Astrocyte (in vitro differentiated cells and primary cell): ENCODE results near the gene PCMTD2. TPM values are rescaled to one million over a fixed set of nuclear protein-coding genes. Genes with fewer than 3 reads are reported as not detected.

Experiments used
- DNase-seq: peaks from one replicate; pipeline ENCODE4 v3.0.0-alpha.2; 2010; ENCODE audit warnings: low read depth
- FAIRE-seq: peaks from 2 replicates; lab custom pipeline; 2011; peaks lifted over from hg19 to GRCh38; lab: Jason Lieb, UNC
- H2AFZ ChIP-seq: 2 replicates; pipeline ENCODE4 v1.6.0; 2012; ENCODE audit warnings: low read depth, low read length, inconsistent platforms
- H3K27ac ChIP-seq: 2 replicates; pipeline ENCODE4 v1.5.1; 2011; ENCODE audit warnings: low read depth, low read length, inconsistent platforms
- H3K27me3 ChIP-seq: 2 replicates; pipeline ENCODE4 v1.6.0; 2011; ENCODE audit warnings: low read length, inconsistent platforms; ENCODE audit not compliant: insufficient read depth
- H3K36me3 ChIP-seq: 2 replicates; pipeline ENCODE4 v1.5.1; 2011; ENCODE audit warnings: low read length, inconsistent platforms; ENCODE audit not compliant: insufficient read depth
- H3K4me1 ChIP-seq: 2 replicates; pipeline ENCODE4 v1.5.1; 2011; ENCODE audit warnings: low read length, inconsistent platforms; ENCODE audit not compliant: insufficient read depth
- H3K4me2 ChIP-seq: 2 replicates; pipeline ENCODE4 v1.6.0; 2012; ENCODE audit warnings: low read length, inconsistent platforms
- H3K4me3 ChIP-seq: 2 replicates; pipeline ENCODE4 v1.5.1; 2011; ENCODE audit warnings: low read depth, mild to moderate bottlenecking, low read length, inconsistent platforms; ENCODE audit not compliant: insufficient read depth
- H3K79me2 ChIP-seq: 2 replicates; pipeline ENCODE4 v1.6.0; 2012; ENCODE audit warnings: mild to moderate bottlenecking, low read length, inconsistent platforms; ENCODE audit not compliant: insufficient read depth
- H3K9ac ChIP-seq: 2 replicates; pipeline ENCODE4 v1.6.0; 2012; ENCODE audit warnings: mild to moderate bottlenecking, low read length, inconsistent platforms
- H3K9me3 ChIP-seq: 2 replicates; pipeline ENCODE4 v1.5.1; 2012; ENCODE audit warnings: low read depth, mild to moderate bottlenecking, low read length, inconsistent platforms; ENCODE audit not compliant: insufficient read depth
- H4K20me1 ChIP-seq: 2 replicates; pipeline ENCODE4 v1.6.0; 2012; ENCODE audit warnings: low read length, inconsistent platforms; ENCODE audit not compliant: insufficient read depth
- H3K27ac Mint-ChIP-seq: one replicate; pipeline ENCODE4 v1.8.0; 2021; ENCODE audit warnings: mild to moderate bottlenecking, mixed read lengths; ENCODE audit not compliant: unreplicated experiment
- H3K27me3 Mint-ChIP-seq: one replicate; pipeline ENCODE4 v1.8.0; 2021; ENCODE audit warnings: low read depth, mixed read lengths; ENCODE audit not compliant: unreplicated experiment
- H3K36me3 Mint-ChIP-seq: one replicate; pipeline ENCODE4 v1.8.0; 2021; ENCODE audit warnings: low read depth, mixed read lengths; ENCODE audit not compliant: unreplicated experiment
- H3K4me1 Mint-ChIP-seq: one replicate; pipeline ENCODE4 v1.8.0; 2021; ENCODE audit warnings: low read depth, mixed read lengths; ENCODE audit not compliant: unreplicated experiment
- H3K4me3 Mint-ChIP-seq: one replicate; pipeline ENCODE4 v1.8.0; 2021; ENCODE audit warnings: mild to moderate bottlenecking, moderate library complexity, mixed read lengths; ENCODE audit not compliant: unreplicated experiment
- H3K9me3 Mint-ChIP-seq: one replicate; pipeline ENCODE4 v1.8.0; 2021; ENCODE audit warnings: mild to moderate bottlenecking, mixed read lengths; ENCODE audit not compliant: unreplicated experiment
- CTCF ChIP-seq: IDR thresholded peaks from 2 replicates; pipeline ENCODE4 v1.5.1; 2011; ENCODE audit warnings: low read depth, mild to moderate bottlenecking, inconsistent platforms, low read length, moderate library complexity; ENCODE audit not compliant: insufficient read depth
- EZH2 ChIP-seq: IDR thresholded peaks from 2 replicates; pipeline ENCODE4 v1.6.1; 2012; ENCODE audit warnings: mild to moderate bottlenecking, low read length, inconsistent platforms; ENCODE audit not compliant: insufficient read depth
- total RNA-seq: library from RNA; stranded (reverse); gene quantifications from 2 replicates; pipeline ENCODE4 v1.2.1, GENCODE V29; 2021

The PCMTD2 gene
- total RNA-seq, 1 donor from 2014 or later: 40.0 TPM

GRCh38 chr20:64226686-64227580 is 28.6 kb upstream of the PCMTD2 start:
- DNase-seq: no peak
- Mint-ChIP-seq H3K27me3 (peaks cover 10% of the 10 kb centered on the region), H3K27ac (no peak overlapping the region), H3K9me3 (no peaks in the 10 kb centered on the region), H3K36me3 (no peaks in the 10 kb centered on the region), H3K4me3 (no peak overlapping the region), H3K4me1 (peaks cover 35% of the 10 kb centered on the region)
- Histone ChIP-seq H3K9ac (no peak overlapping the region), H3K4me2 (no peak overlapping the region), H3K27ac (no peak overlapping the region), H3K27me3 (no peaks in the 10 kb centered on the region), H2AFZ (no peak overlapping the region), H3K4me3 (no peak overlapping the region), H4K20me1 (no peaks in the 10 kb centered on the region), H3K9me3 (no peaks in the 10 kb centered on the region), H3K36me3 (no peaks in the 10 kb centered on the region), H3K4me1 (peaks cover 31% of the 10 kb centered on the region), H3K79me2 (no peaks in the 10 kb centered on the region)
- TF ChIP-seq CTCF (no peak), EZH2 (no peak)
- FAIRE-seq: no peak

- H3K27ac Mint-ChIP-seq: no peak overlapping the region
- H4K20me1 ChIP-seq: no peaks in the 10 kb centered on the region
- no peak overlapping the region for H3K4me3 Mint-ChIP-seq
- H3K27me3 ChIP-seq: no peaks in the 10 kb centered on the region
- H3K9me3 ChIP-seq: no peaks in the 10 kb centered on the region
- DNase-seq (no peak), FAIRE-seq (no peak)
- no peaks in the 10 kb centered on the region for H3K9me3 Mint-ChIP-seq
- no peak overlapping the region for H2AFZ ChIP-seq
- no peaks in the 10 kb centered on the region for H3K36me3 Mint-ChIP-seq
- no peaks in the 10 kb centered on the region for H3K36me3 ChIP-seq
- no peak overlapping the region for H3K9ac ChIP-seq
- H3K79me2 ChIP-seq: no peaks in the 10 kb centered on the region
- no peak overlapping the region for H3K4me2 ChIP-seq
- peaks cover 23% of the 10 kb centered on the region for H3K4me1 ChIP-seq
- H3K4me1 Mint-ChIP-seq: peaks cover 25% of the 10 kb centered on the region
- peaks cover 13% of the 10 kb centered on the region for H3K27me3 Mint-ChIP-seq
- no peak overlapping the region for H3K27ac ChIP-seq
- H3K4me3 ChIP-seq: no peak overlapping the region
- TF ChIP-seq EZH2 (no peak), CTCF (no peak)
These were observed 27.4 kb upstream of the PCMTD2 start for GRCh38 chr20:64228086-64228653.
